HEK293 (cell line): ENCODE results near the gene AIF1.

Source experiments
- CTCF ChIA-PET: fragments of 350-600 bp; formaldehyde crosslinking; extraction: SDS; loops from one replicate; lab custom pipeline; 2021; ENCODE audit warnings: antibody characterized with exemption; lab: Yijun Ruan, JAX
- POLR2A ChIA-PET: fragments of 300-600 bp; formaldehyde crosslinking; extraction: SDS; loops from one replicate; lab custom pipeline; 2020; ENCODE audit warnings: antibody characterized with exemption, inconsistent platforms; lab: Yijun Ruan, JAX
- H3K27ac ChIP-seq: fragments of 200-500 bp; sonication (Bioruptor generic); 2 replicates; pipeline ENCODE4 v1.5.1; 2014; ENCODE audit warnings: low read depth, low read length, control low read depth, inconsistent platforms; ENCODE audit errors: extremely low read depth
- H3K36me3 ChIP-seq, 2 experiments: fragments of 200-500 bp in 1 of 2; sonication (Bioruptor generic) in 1 of 2; 1 replicate in 1 of 2; 2 replicates in 1 of 2; pipeline ENCODE4 v1.5.1; 2014 to 2017; ENCODE audit warnings: inconsistent platforms in 2 of 2, low read length in 2 of 2; ENCODE audit not compliant: control insufficient read depth in 2 of 2, insufficient read depth in 1 of 2
- H3K4me1 ChIP-seq: fragments of 200-500 bp; sonication (Bioruptor generic); 2 replicates; pipeline ENCODE4 v1.5.1; 2014; ENCODE audit warnings: mild to moderate bottlenecking, low read length, inconsistent platforms; ENCODE audit not compliant: control insufficient read depth, insufficient read depth
- H3K4me3 ChIP-seq: 2 replicates; pipeline ENCODE4 v1.5.1; 2011; ENCODE audit warnings: low read depth, mild to moderate bottlenecking, control low read depth, low read length, moderate library complexity
- H3K9me3 ChIP-seq: fragments of 200-500 bp; sonication (Bioruptor generic); 2 replicates; pipeline ENCODE4 v1.5.1; 2014; ENCODE audit warnings: low read depth, low read length, inconsistent platforms; ENCODE audit not compliant: control insufficient read depth, insufficient read depth
- BCL6B ChIP-seq: fragments of 450-650 bp; formaldehyde crosslinking; IDR thresholded peaks from 2 replicates; pipeline ENCODE4 v1.5.1; 2017; ENCODE audit warnings: missing biosample characterization, missing genetic modification characterization
- HOXC10 ChIP-seq: sonication (generic); formaldehyde crosslinking; IDR thresholded peaks from 2 replicates; pipeline ENCODE4 v1.8.1; 2023; ENCODE audit warnings: mild to moderate bottlenecking, missing genetic modification reagents
- MYNN ChIP-seq: fragments of 450-650 bp; formaldehyde crosslinking; IDR thresholded peaks from 2 replicates; pipeline ENCODE4 v1.5.1; 2016; ENCODE audit warnings: missing biosample characterization, missing genetic modification characterization, borderline replicate concordance
- WT1 ChIP-seq: fragments of 450-650 bp; formaldehyde crosslinking; IDR thresholded peaks from 2 replicates; pipeline ENCODE4 v1.5.1; 2016; ENCODE audit warnings: missing biosample characterization, missing genetic modification characterization
- YY1 ChIP-seq: fragments of 450-650 bp; formaldehyde crosslinking; IDR thresholded peaks from 2 replicates; pipeline ENCODE4 v1.5.1; 2018; ENCODE audit warnings: missing biosample characterization, missing genetic modification characterization
- ZBTB20 ChIP-seq: fragments of 450-650 bp; formaldehyde crosslinking; IDR thresholded peaks from 2 replicates; pipeline ENCODE4 v1.5.1; 2016; ENCODE audit warnings: missing biosample characterization, missing genetic modification characterization
- ZFHX2 ChIP-seq: fragments of 450-650 bp; formaldehyde crosslinking; conservative IDR thresholded peaks from 2 replicates; pipeline ENCODE4 v1.5.1; 2016; ENCODE audit warnings: missing biosample characterization, missing genetic modification characterization
- ZNF211 ChIP-seq: fragments of 450-650 bp; formaldehyde crosslinking; IDR thresholded peaks from 2 replicates; pipeline ENCODE4 v1.5.1; 2016; ENCODE audit warnings: low read depth, missing biosample characterization, missing genetic modification characterization
- ZNF266 ChIP-seq: fragments of 450-650 bp; formaldehyde crosslinking; IDR thresholded peaks from 2 replicates; pipeline ENCODE4 v1.5.1; 2016; ENCODE audit warnings: missing biosample characterization, missing genetic modification characterization, low read depth
- ZNF324 ChIP-seq: fragments of 450-650 bp; formaldehyde crosslinking; IDR thresholded peaks from 2 replicates; pipeline ENCODE4 v1.5.1; 2016; ENCODE audit warnings: missing biosample characterization, missing genetic modification characterization
- ZNF391 ChIP-seq: fragments of 450-650 bp; formaldehyde crosslinking; IDR thresholded peaks from 2 replicates; pipeline ENCODE4 v1.5.1; 2016; ENCODE audit warnings: low read depth, missing biosample characterization, missing genetic modification characterization, borderline replicate concordance
- ZNF398 ChIP-seq: fragments of 450-650 bp; formaldehyde crosslinking; IDR thresholded peaks from 2 replicates; pipeline ENCODE4 v1.5.1; 2017; ENCODE audit warnings: missing biosample characterization, missing genetic modification characterization
- ZNF692 ChIP-seq: fragments of 450-650 bp; formaldehyde crosslinking; IDR thresholded peaks from 2 replicates; pipeline ENCODE4 v1.5.1; 2016; ENCODE audit warnings: missing biosample characterization, missing genetic modification characterization
- ZNF785 ChIP-seq: fragments of 450-650 bp; formaldehyde crosslinking; IDR thresholded peaks from 2 replicates; pipeline ENCODE4 v1.5.1; 2016; ENCODE audit warnings: missing biosample characterization, missing genetic modification characterization
- ZNF843 ChIP-seq: fragments of 450-650 bp; formaldehyde crosslinking; IDR thresholded peaks from 2 replicates; pipeline ENCODE4 v1.5.1; 2016; ENCODE audit warnings: missing biosample characterization, missing genetic modification characterization
- ZSCAN16 ChIP-seq: fragments of 450-650 bp; formaldehyde crosslinking; IDR thresholded peaks from 2 replicates; pipeline ENCODE4 v1.5.1; 2016; ENCODE audit warnings: missing biosample characterization, missing genetic modification characterization
- TF ChIP-seq, protein P1 (sequence below): fragments of 450-650 bp; formaldehyde crosslinking; IDR thresholded peaks from 2 replicates; pipeline ENCODE4 v1.5.1; 2017; ENCODE audit warnings: missing biosample characterization, missing genetic modification characterization
- TF ChIP-seq, protein P2 (sequence below): fragments of 450-650 bp; formaldehyde crosslinking; IDR thresholded peaks from 2 replicates; pipeline ENCODE4 v1.5.0; 2017; ENCODE audit warnings: missing biosample characterization, missing genetic modification characterization, borderline replicate concordance
- TF ChIP-seq, protein P3 (sequence below): sonication (generic); formaldehyde crosslinking; IDR thresholded peaks from 2 replicates; pipeline ENCODE4 v1.8.1; 2022; ENCODE audit warnings: mild to moderate bottlenecking, moderate library complexity, missing genetic modification reagents

Gene AIF1

DNA sequence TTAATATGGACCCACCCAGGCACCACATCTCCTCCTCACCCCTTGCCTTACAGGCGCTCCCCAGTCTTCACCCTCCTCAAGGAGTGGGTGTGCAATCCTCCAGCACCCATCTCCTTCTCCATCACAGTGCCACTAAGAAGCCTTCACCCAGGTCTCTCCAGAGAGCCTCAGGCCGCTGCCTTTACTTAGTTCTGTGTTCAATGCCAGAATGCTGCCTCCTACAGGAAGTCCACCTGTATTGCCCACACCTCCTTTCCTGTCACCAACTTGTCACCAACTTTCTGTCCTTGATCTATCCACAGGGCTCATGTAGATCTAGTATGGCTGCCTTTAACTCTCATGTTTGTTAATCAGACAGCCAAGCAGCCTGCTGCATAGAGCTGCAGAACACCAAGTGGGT lies 29.5 kb upstream of the AIF1 start:
- Histone ChIP-seq H3K27ac (no peak overlapping the region), H3K36me3 (no peaks in the 10 kb centered on the region), H3K4me1 (peaks cover 4% of the 10 kb centered on the region; the same call in 1 of the 2 replicates), H3K4me3 (no peak overlapping the region), H3K9me3 (no peaks in the 10 kb centered on the region)
- CTCF ChIA-PET, result interaction anchor here (0.6 to 18.7 kb wide), 16 partner anchors 8 to 389 kb away, joined by 3 to 518 read pairs (median 5); partner anchors contain the start of genes ATP6V1G2, NCR3, NFKBIL1 and TNF
- POLR2A ChIA-PET, result no interaction called here
- TF ChIP-seq ZNF266 (tag by site-specific recombination), result no peak
- no peak for TF ChIP-seq ZNF324 (tag by site-specific recombination)
- no peak for TF ChIP-seq ZNF692 (tag by site-specific recombination)
- TF ChIP-seq ZFHX2 (tag by site-specific recombination), result no peak
- no peak for TF ChIP-seq BCL6B
- TF ChIP-seq ZNF211 (tag by site-specific recombination), result no peak
- no peak for TF ChIP-seq MYNN (tag by site-specific recombination)
- TF ChIP-seq, protein P1, sequence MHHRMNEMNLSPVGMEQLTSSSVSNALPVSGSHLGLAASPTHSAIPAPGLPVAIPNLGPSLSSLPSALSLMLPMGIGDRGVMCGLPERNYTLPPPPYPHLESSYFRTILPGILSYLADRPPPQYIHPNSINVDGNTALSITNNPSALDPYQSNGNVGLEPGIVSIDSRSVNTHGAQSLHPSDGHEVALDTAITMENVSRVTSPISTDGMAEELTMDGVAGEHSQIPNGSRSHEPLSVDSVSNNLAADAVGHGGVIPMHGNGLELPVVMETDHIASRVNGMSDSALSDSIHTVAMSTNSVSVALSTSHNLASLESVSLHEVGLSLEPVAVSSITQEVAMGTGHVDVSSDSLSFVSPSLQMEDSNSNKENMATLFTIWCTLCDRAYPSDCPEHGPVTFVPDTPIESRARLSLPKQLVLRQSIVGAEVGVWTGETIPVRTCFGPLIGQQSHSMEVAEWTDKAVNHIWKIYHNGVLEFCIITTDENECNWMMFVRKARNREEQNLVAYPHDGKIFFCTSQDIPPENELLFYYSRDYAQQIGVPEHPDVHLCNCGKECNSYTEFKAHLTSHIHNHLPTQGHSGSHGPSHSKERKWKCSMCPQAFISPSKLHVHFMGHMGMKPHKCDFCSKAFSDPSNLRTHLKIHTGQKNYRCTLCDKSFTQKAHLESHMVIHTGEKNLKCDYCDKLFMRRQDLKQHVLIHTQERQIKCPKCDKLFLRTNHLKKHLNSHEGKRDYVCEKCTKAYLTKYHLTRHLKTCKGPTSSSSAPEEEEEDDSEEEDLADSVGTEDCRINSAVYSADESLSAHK (tag by site-specific recombination), result no peak
- TF ChIP-seq, protein P2, sequence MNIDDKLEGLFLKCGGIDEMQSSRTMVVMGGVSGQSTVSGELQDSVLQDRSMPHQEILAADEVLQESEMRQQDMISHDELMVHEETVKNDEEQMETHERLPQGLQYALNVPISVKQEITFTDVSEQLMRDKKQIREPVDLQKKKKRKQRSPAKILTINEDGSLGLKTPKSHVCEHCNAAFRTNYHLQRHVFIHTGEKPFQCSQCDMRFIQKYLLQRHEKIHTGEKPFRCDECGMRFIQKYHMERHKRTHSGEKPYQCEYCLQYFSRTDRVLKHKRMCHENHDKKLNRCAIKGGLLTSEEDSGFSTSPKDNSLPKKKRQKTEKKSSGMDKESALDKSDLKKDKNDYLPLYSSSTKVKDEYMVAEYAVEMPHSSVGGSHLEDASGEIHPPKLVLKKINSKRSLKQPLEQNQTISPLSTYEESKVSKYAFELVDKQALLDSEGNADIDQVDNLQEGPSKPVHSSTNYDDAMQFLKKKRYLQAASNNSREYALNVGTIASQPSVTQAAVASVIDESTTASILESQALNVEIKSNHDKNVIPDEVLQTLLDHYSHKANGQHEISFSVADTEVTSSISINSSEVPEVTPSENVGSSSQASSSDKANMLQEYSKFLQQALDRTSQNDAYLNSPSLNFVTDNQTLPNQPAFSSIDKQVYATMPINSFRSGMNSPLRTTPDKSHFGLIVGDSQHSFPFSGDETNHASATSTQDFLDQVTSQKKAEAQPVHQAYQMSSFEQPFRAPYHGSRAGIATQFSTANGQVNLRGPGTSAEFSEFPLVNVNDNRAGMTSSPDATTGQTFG, result no peak
- no peak for TF ChIP-seq ZNF785
- TF ChIP-seq ZBTB20 (tag by site-specific recombination), result no peak
- no peak for TF ChIP-seq YY1
- no peak for TF ChIP-seq HOXC10 (CRISPR knock-in tag)
- no peak for TF ChIP-seq WT1 (tag by site-specific recombination)
- TF ChIP-seq ZNF391, result no peak
- TF ChIP-seq ZSCAN16 (tag by site-specific recombination), result no peak
- no peak for TF ChIP-seq ZNF843 (tag by site-specific recombination)
- TF ChIP-seq, protein P3, sequence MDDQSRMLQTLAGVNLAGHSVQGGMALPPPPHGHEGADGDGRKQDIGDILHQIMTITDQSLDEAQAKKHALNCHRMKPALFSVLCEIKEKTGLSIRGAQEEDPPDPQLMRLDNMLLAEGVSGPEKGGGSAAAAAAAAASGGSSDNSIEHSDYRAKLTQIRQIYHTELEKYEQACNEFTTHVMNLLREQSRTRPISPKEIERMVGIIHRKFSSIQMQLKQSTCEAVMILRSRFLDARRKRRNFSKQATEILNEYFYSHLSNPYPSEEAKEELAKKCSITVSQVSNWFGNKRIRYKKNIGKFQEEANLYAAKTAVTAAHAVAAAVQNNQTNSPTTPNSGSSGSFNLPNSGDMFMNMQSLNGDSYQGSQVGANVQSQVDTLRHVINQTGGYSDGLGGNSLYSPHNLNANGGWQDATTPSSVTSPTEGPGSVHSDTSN (CRISPR knock-in tag), result no peak
- no peak for TF ChIP-seq ZNF398 (tag by site-specific recombination)
